Lower lobe of right lung (tissue), 2 donors: ENCODE data around the gene RBFOX2. TPM values are rescaled to one million over a fixed set of nuclear protein-coding genes. Genes with fewer than 3 reads are reported as not detected.

Experiments used
- ATAC-seq, 2 donors: fragments of 200-7000 bp; cut with Tn5 transposase; one replicate each; pipeline ENCODE4 v1.9.1; 2020 to 2022; ENCODE audit warnings: mild to moderate bottlenecking in 2 of 2, moderate library complexity in 2 of 2
- DNase-seq: peaks from one replicate; pipeline ENCODE4 v3.0.0-alpha.2; 2020
- H3K27ac ChIP-seq: fragments of 200-600 bp; one replicate; pipeline ENCODE4 v1.8.0; 2022
- H3K27me3 ChIP-seq: fragments of 200-600 bp; one replicate; pipeline ENCODE4 v1.8.0; 2022; ENCODE audit warnings: low read depth
- H3K36me3 ChIP-seq: fragments of 200-600 bp; one replicate; pipeline ENCODE4 v1.8.0; 2022; ENCODE audit warnings: mild to moderate bottlenecking
- H3K4me1 ChIP-seq: fragments of 200-600 bp; one replicate; pipeline ENCODE4 v1.8.0; 2022
- H3K4me3 ChIP-seq: fragments of 200-600 bp; one replicate; pipeline ENCODE4 v1.8.0; 2022; ENCODE audit warnings: mild to moderate bottlenecking
- H3K9me3 ChIP-seq: fragments of 200-600 bp; one replicate; pipeline ENCODE4 v1.8.0; 2022
- intact Hi-C: fragments of 100-400 bp; cut with DNase I; formaldehyde crosslinking; loops from one replicate; pipeline ENCODE4 v1.11.0; 2022
- total RNA-seq: library from RNA; stranded (reverse); fragmentation: NEBNext Ultra II Directional; extraction: Animal tissue kit (Norgen Biotek cat#: 25700); gene quantifications from one replicate; pipeline ENCODE4 v1.2.1, GENCODE V29; 2021
- TF ChIP-seq, protein P1 (sequence below): fragments of 200-600 bp; IDR thresholded peaks from one replicate; pipeline ENCODE4 v1.8.0; 2022; ENCODE audit warnings: antibody characterized with exemption, mild to moderate bottlenecking
- donor health status: DM: no; HTN: yes; CAD: no; lungs with severe emphysema.

RBFOX2 gene
- total RNA-seq, 1 donor from 2014 or later: 50.1 TPM

GRCh38 chr22:35864545-35865165, 164.0 kb downstream of the RBFOX2 start:
- Histone ChIP-seq H3K4me3 (no peak overlapping the region), H3K9me3 (no peaks in the 10 kb centered on the region), H3K36me3 (no peaks in the 10 kb centered on the region), H3K4me1 (no peaks in the 10 kb centered on the region), H3K27ac (no peak overlapping the region), H3K27me3 (no peaks in the 10 kb centered on the region)
- intact Hi-C loops: no loop called here
- DNase-seq (no peak), ATAC-seq (no peak)
- TF ChIP-seq, protein P1, sequence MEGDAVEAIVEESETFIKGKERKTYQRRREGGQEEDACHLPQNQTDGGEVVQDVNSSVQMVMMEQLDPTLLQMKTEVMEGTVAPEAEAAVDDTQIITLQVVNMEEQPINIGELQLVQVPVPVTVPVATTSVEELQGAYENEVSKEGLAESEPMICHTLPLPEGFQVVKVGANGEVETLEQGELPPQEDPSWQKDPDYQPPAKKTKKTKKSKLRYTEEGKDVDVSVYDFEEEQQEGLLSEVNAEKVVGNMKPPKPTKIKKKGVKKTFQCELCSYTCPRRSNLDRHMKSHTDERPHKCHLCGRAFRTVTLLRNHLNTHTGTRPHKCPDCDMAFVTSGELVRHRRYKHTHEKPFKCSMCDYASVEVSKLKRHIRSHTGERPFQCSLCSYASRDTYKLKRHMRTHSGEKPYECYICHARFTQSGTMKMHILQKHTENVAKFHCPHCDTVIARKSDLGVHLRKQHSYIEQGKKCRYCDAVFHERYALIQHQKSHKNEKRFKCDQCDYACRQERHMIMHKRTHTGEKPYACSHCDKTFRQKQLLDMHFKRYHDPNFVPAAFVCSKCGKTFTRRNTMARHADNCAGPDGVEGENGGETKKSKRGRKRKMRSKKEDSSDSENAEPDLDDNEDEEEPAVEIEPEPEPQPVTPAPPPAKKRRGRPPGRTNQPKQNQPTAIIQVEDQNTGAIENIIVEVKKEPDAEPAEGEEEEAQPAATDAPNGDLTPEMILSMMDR: no peak

GRCh38 chr22:35863432-35863831, 165.2 kb downstream of the RBFOX2 start:
- Histone ChIP-seq H3K36me3 (no peaks in the 10 kb centered on the region), H3K27me3 (no peaks in the 10 kb centered on the region), H3K4me3 (no peak overlapping the region), H3K9me3 (no peaks in the 10 kb centered on the region), H3K4me1 (no peaks in the 10 kb centered on the region), H3K27ac (no peak overlapping the region)
- TF ChIP-seq, protein P1: no peak
- ATAC-seq (no peak), DNase-seq (no peak)
- intact Hi-C loops: no loop called here

- intact Hi-C loops: no loop called here
- Histone ChIP-seq H3K4me1 (no peaks in the 10 kb centered on the region), H3K27me3 (no peaks in the 10 kb centered on the region), H3K36me3 (no peaks in the 10 kb centered on the region), H3K9me3 (no peaks in the 10 kb centered on the region), H3K27ac (no peak overlapping the region), H3K4me3 (no peak overlapping the region)
- TF ChIP-seq, protein P1: no peak
- ATAC-seq: no peak
- no peak for DNase-seq
Observed at GRCh38 chr22:35862697-35863096, 165.9 kb downstream of the RBFOX2 start.

GRCh38 chr22:35861451-35861850, 167.2 kb downstream of the RBFOX2 start:
- ATAC-seq (no peak), DNase-seq (no peak)
- H3K27me3 ChIP-seq: no peaks in the 10 kb centered on the region
- TF ChIP-seq, protein P1: no peak
- no peaks in the 10 kb centered on the region for H3K36me3 ChIP-seq
- no peak overlapping the region for H3K4me3 ChIP-seq
- no peaks in the 10 kb centered on the region for H3K4me1 ChIP-seq
- H3K9me3 ChIP-seq: no peaks in the 10 kb centered on the region
- H3K27ac ChIP-seq: no peak overlapping the region
- intact Hi-C loops: no loop called here

GRCh38 chr22:35860837-35861236, 167.8 kb downstream of the RBFOX2 start:
- TF ChIP-seq, protein P1: no peak
- H3K4me1 ChIP-seq: no peaks in the 10 kb centered on the region
- intact Hi-C loops: no loop called here

More at GRCh38 chr22:35860837-35861236, 167.8 kb downstream of the RBFOX2 start:
- Histone ChIP-seq H3K27ac (no peak overlapping the region), H3K36me3 (no peaks in the 10 kb centered on the region), H3K9me3 (no peaks in the 10 kb centered on the region), H3K4me3 (no peak overlapping the region), H3K27me3 (no peaks in the 10 kb centered on the region)
- ATAC-seq: no peak
- no peak for DNase-seq
